GM19455 (cell line): ENCODE measurements around the gene ATP2C2.

Source experiments
- ATAC-seq: cut with Tn5 transposase; IDR thresholded peaks from one replicate; pipeline ENCODE4 v1.9.1; 2021; ENCODE audit not compliant: unreplicated experiment

ATP2C2 gene

GRCh38 chr16:84467256-84467655, 98.9 kb downstream of the ATP2C2 start:
- ATAC-seq: no peak

- ATAC-seq: no peak
These were observed 99.4 kb downstream of the ATP2C2 start for GRCh38 chr16:84467709-84468108.

- ATAC-seq: no peak
These were observed 103.0 kb downstream of the ATP2C2 start for GRCh38 chr16:84471316-84471715.

GRCh38 chr16:84471966-84472365, 103.6 kb downstream of the ATP2C2 start:
- no peak for ATAC-seq

- no peak for ATAC-seq
These were observed 107.4 kb downstream of the ATP2C2 start for GRCh38 chr16:84475643-84476240.

- ATAC-seq: no peak
These were observed 108.1 kb downstream of the ATP2C2 start for GRCh38 chr16:84476401-84476800.

GRCh38 chr16:84477661-84478060, 109.3 kb downstream of the ATP2C2 start:
- ATAC-seq: no peak

- ATAC-seq: no peak
These were observed 110.0 kb downstream of the ATP2C2 start for GRCh38 chr16:84478172-84478947.

GRCh38 chr16:84479716-84480450, 111.5 kb downstream of the ATP2C2 start:
- no peak for ATAC-seq

GRCh38 chr16:84481051-84481735, 112.9 kb downstream of the ATP2C2 start:
- no peak for ATAC-seq

GRCh38 chr16:84482001-84482891, 113.9 kb downstream of the ATP2C2 start:
- ATAC-seq: no peak

GRCh38 chr16:84482951-84483881, 114.9 kb downstream of the ATP2C2 start:
- ATAC-seq: no peak

- ATAC-seq: no peak
These were observed 115.7 kb downstream of the ATP2C2 start for GRCh38 chr16:84483882-84484565.

GRCh38 chr16:84484579-84485254, 116.4 kb downstream of the ATP2C2 start:
- ATAC-seq: no peak

- no peak for ATAC-seq
These were observed 117.1 kb downstream of the ATP2C2 start for GRCh38 chr16:84485255-84486010.

GRCh38 chr16:84486126-84486525, 117.8 kb downstream of the ATP2C2 start:
- ATAC-seq: no peak

- no peak for ATAC-seq
These were observed 118.4 kb downstream of the ATP2C2 start for GRCh38 chr16:84486551-84487235.
